Sigmoid colon (tissue), 4 donors: Measurements from ENCODE around the gene INPP5D.

ENCODE experiments used
- CTCF ChIP-seq, 4 experiments: fragments of 450-650 bp in 3 of 4; fragments of 200-600 bp in 1 of 4; IDR thresholded peaks; one replicate each; pipeline ENCODE4 v1.5.1; 2016 to 2019; ENCODE audit warnings: antibody characterized with exemption in 4 of 4, mild to moderate bottlenecking in 3 of 4, moderate library complexity in 2 of 4
- EP300 ChIP-seq, 4 donors: sonication (generic); formaldehyde crosslinking; IDR thresholded peaks; one replicate each; pipeline ENCODE4 v1.6.1; 2017; ENCODE audit warnings: antibody characterized with exemption in 4 of 4

GRCh38 chr2:233223059-233223894 is 163.1 kb downstream of the INPP5D start:
- no peak for TF ChIP-seq CTCF (IDR thresholded peaks at IDR 0.05)
- TF ChIP-seq EP300 (IDR thresholded peaks at IDR 0.05): no peak
